ENCODE data around the gene CIDEA. TPM values are rescaled to one million over a fixed set of nuclear protein-coding genes. Genes with fewer than 3 reads are reported as not detected.

CIDEA gene
- total RNA-seq, 4 donors from 2014 or later = 0.31 to 5.1 (median 0.59) TPM; not detected in 1

GRCh38 chr18:12304351-12305210, 50.4 kb downstream of the CIDEA start:
- TF ChIP-seq POLR2AphosphoS5 (IDR thresholded peaks at IDR 0.05) = no peak
- TF ChIP-seq, protein P1, sequence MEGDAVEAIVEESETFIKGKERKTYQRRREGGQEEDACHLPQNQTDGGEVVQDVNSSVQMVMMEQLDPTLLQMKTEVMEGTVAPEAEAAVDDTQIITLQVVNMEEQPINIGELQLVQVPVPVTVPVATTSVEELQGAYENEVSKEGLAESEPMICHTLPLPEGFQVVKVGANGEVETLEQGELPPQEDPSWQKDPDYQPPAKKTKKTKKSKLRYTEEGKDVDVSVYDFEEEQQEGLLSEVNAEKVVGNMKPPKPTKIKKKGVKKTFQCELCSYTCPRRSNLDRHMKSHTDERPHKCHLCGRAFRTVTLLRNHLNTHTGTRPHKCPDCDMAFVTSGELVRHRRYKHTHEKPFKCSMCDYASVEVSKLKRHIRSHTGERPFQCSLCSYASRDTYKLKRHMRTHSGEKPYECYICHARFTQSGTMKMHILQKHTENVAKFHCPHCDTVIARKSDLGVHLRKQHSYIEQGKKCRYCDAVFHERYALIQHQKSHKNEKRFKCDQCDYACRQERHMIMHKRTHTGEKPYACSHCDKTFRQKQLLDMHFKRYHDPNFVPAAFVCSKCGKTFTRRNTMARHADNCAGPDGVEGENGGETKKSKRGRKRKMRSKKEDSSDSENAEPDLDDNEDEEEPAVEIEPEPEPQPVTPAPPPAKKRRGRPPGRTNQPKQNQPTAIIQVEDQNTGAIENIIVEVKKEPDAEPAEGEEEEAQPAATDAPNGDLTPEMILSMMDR (IDR thresholded peaks at IDR 0.05) = no peak
- no peak for TF ChIP-seq POLR2A (IDR thresholded peaks at IDR 0.05)
- no peak for TF ChIP-seq EP300 (IDR thresholded peaks at IDR 0.05)
- H3K27ac ChIP-seq = peak overlapping the region in 3 of 4 donors; percentile 48 to 57 (median 54)
- no peaks in the 10 kb centered on the region for H3K36me3 ChIP-seq
- no peaks in the 10 kb centered on the region for H3K9me3 ChIP-seq
- 50 to 64% methylated on average over 6 to 10 of the region's 19 CpGs for WGBS, 2 donors (ENCODE audit: low coverage in 1 of 2)
- no peak overlapping the region for H3K4me3 ChIP-seq
- ATAC-seq = no peak
- H3K4me1 ChIP-seq = peaks cover 0 to 44% (median 3%) of the 10 kb centered on the region in 3 donors
- no peaks in the 10 kb centered on the region for H3K27me3 ChIP-seq

DNA sequence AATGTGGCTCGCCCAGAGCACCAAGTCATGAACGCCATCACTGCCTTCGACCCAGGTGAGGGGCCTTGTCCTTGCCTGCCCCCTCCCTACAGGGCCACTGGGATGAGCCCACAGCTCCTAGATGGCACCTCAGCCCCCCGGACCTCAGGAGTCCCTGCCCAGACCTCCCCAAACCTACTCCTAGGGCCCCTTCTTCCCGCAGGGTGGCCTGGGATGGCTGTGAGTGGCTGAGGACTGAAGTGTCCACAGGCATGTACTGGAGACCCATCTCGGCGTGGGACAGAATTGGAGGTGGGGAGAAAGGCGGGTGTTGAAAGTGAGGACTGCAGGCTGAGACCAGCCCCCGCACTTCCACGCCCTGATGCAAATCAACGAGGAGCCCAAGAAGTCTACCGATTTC, 51.0 kb downstream of the CIDEA start:
- Histone ChIP-seq H3K4me3 (no peak overlapping the region), H3K27ac (peak overlapping the region in 3 of 4 donors; percentile 48 to 57 (median 54)), H3K36me3 (no peaks in the 10 kb centered on the region), H3K9me3 (no peaks in the 10 kb centered on the region), H3K4me1 (peaks cover 0 to 50% (median 6%) of the 10 kb centered on the region in 3 donors), H3K27me3 (no peaks in the 10 kb centered on the region)
- TF ChIP-seq POLR2AphosphoS5 (IDR thresholded peaks at IDR 0.05) (no peak), EP300 (IDR thresholded peaks at IDR 0.05) (no peak)
- TF ChIP-seq, protein P1 (IDR thresholded peaks at IDR 0.05) = no peak
- no peak for ATAC-seq
- 67 to 77% methylated on average over 6 to 9 of the region's 12 CpGs for WGBS, 2 donors (ENCODE audit: low coverage in 1 of 2)

- TF ChIP-seq, protein P1 (IDR thresholded peaks at IDR 0.05) = no peak
- TF ChIP-seq POLR2A (IDR thresholded peaks at IDR 0.05) (no peak), POLR2AphosphoS5 (IDR thresholded peaks at IDR 0.05) (no peak), EP300 (IDR thresholded peaks at IDR 0.05) (no peak)
- H3K9me3 ChIP-seq = no peaks in the 10 kb centered on the region
- peaks cover 0 to 7% of the 10 kb centered on the region in 2 donors for H3K36me3 ChIP-seq
- 56 to 65% methylated on average over 5 to 17 of the region's 25 CpGs for WGBS, 2 donors (ENCODE audit: low coverage in 1 of 2)
- peaks cover 0 to 59% (median 6%) of the 10 kb centered on the region in 3 donors for H3K4me1 ChIP-seq
- H3K4me3 ChIP-seq = peak overlapping the region in 1 of 2 donors; percentile 98
- no peak for ATAC-seq
- no peaks in the 10 kb centered on the region for H3K27me3 ChIP-seq
- H3K27ac ChIP-seq = peak overlapping the region in 3 of 4 donors; percentile 96 to 100 (median 99)
Measured at GRCh38 chr18:12305930-12306629, 51.9 kb downstream of the CIDEA start.

- WGBS, 2 donors (ENCODE audit: low coverage in 1 of 2) = 20 to 30% methylated on average over 5 to 8 of the region's 39 CpGs
- ATAC-seq = peak; percentile 44
- Histone ChIP-seq H3K9me3 (peaks cover 0 to 2% (median 0%) of the 10 kb centered on the region in 3 donors), H3K27ac (peak overlapping the region; percentile 89 to 100 (median 98)), H3K27me3 (no peaks in the 10 kb centered on the region), H3K36me3 (peaks cover 0 to 17% of the 10 kb centered on the region in 2 donors), H3K4me1 (peaks cover 0 to 64% (median 6%) of the 10 kb centered on the region in 3 donors), H3K4me3 (peak overlapping the region; percentile 67 to 98)
- TF ChIP-seq POLR2AphosphoS5 (IDR thresholded peaks at IDR 0.05) = peak; percentile 37
- TF ChIP-seq POLR2A (IDR thresholded peaks at IDR 0.05) = no peak
Measured at GRCh38 chr18:12306752-12307700, 52.9 kb downstream of the CIDEA start.

Measured in gastroesophageal sphincter (tissue), 4 donors.